ENCODE data around the gene GABRA1.

The GABRA1 gene

DNA sequence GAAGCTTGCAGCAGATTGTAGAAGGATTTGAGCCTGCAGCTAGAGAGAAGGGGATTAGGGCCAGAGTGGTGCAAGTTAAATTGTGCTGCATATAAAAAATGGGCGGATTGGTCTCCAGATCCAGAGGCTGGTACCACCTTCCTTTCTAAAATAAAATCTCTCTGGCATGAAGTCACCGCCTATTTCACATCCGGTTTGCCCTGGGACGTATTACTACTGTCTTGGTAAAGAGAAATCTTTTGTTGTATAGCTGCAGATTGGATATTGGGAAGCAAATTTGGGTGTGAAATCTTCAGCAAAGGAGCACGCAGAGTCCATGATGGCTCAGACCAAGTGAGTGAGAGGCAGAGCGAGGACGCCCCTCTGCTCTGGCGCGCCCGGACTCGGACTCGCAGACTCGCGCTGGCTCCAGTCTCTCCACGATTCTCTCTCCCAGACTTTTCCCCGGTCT, at the start of gene GABRA1:
Gene GABRA1 (plus strand): TSS at position 180 of the 451 bp plus-strand sequence. CDS start 2,691 bp downstream, outside the sequence.
- no peak for DNase-seq (ENCODE audit: low read depth)
- H3K4me3 ChIP-seq (ENCODE audit: low read depth, low read length): no peak within 1 kb of the TSS

DNA sequence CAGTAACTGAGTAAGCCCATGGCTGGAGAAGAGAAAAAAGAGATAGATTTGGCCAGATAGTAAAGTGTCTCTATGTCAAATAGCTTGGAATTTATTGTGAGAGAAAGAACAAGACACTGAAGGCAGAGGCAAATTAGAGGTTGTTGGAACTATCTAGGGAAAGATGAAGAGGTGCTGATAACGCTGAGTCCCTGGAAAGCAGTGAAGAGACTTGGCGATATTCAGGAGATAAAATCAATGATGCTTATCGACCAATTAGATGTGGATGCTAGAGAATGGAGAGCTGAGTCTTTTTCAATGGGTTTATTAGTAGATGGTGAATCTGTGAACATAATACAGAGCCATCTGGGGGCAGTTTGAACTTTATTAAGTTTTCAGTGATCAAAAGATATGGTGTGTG, 48.6 kb upstream of the GABRA1 start:
- no peak overlapping the region for H3K4me3 ChIP-seq (ENCODE audit: low read depth, low read length)
- TF ChIP-seq, protein P1, sequence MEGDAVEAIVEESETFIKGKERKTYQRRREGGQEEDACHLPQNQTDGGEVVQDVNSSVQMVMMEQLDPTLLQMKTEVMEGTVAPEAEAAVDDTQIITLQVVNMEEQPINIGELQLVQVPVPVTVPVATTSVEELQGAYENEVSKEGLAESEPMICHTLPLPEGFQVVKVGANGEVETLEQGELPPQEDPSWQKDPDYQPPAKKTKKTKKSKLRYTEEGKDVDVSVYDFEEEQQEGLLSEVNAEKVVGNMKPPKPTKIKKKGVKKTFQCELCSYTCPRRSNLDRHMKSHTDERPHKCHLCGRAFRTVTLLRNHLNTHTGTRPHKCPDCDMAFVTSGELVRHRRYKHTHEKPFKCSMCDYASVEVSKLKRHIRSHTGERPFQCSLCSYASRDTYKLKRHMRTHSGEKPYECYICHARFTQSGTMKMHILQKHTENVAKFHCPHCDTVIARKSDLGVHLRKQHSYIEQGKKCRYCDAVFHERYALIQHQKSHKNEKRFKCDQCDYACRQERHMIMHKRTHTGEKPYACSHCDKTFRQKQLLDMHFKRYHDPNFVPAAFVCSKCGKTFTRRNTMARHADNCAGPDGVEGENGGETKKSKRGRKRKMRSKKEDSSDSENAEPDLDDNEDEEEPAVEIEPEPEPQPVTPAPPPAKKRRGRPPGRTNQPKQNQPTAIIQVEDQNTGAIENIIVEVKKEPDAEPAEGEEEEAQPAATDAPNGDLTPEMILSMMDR (IDR thresholded peaks at IDR 0.05; ENCODE audit: insufficient read depth, low read depth, low read length, missing control alignments): no peak
- no peak for DNase-seq (ENCODE audit: low read depth)

More for the DNA sequence above, at the start of gene GABRA1:
- TF ChIP-seq, protein P1 (IDR thresholded peaks at IDR 0.05; ENCODE audit: insufficient read depth, low read depth, low read length, missing control alignments): no peak

DNA sequence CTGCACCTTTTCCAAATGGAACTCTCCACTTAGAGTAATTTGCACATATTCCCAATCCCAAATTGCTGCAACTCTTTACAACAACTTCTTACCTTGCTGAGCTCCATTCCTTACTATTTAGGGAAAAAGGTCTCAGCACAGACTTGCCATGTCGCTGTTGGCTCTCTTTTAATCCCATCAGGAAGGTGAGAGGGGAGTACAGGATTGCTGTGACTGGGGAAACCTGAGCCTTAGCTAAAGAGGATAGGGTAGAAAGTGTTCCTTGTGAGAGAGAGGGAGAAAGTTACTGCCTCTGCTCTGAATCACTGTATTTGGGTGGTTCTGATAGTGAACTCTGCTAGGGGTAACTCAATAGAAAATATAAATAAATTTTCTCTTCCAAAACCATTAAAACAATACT, 43.7 kb upstream of the GABRA1 start:
- H3K4me3 ChIP-seq (ENCODE audit: low read depth, low read length): no peak overlapping the region
- TF ChIP-seq, protein P1 (IDR thresholded peaks at IDR 0.05; ENCODE audit: insufficient read depth, low read depth, low read length, missing control alignments): no peak

GRCh38 chr5:161846746-161847145, 1.2 kb upstream of the GABRA1 start:
- no peak overlapping the region for H3K4me3 ChIP-seq (ENCODE audit: low read depth, low read length)
- TF ChIP-seq, protein P1 (IDR thresholded peaks at IDR 0.05; ENCODE audit: insufficient read depth, low read depth, low read length, missing control alignments): no peak
- DNase-seq (ENCODE audit: low read depth): peak; percentile 17

More for the DNA sequence above, 43.7 kb upstream of the GABRA1 start:
- DNase-seq (ENCODE audit: low read depth): no peak

- no peak overlapping the region for H3K4me3 ChIP-seq (ENCODE audit: low read depth, low read length)
- no peak for DNase-seq (ENCODE audit: low read depth)
- TF ChIP-seq, protein P1 (IDR thresholded peaks at IDR 0.05; ENCODE audit: insufficient read depth, low read depth, low read length, missing control alignments): no peak
These were observed 473 bp upstream of the GABRA1 start for GRCh38 chr5:161847447-161847846.

- H3K4me3 ChIP-seq (ENCODE audit: low read depth, low read length): no peak overlapping the region
- DNase-seq (ENCODE audit: low read depth): no peak
- TF ChIP-seq, protein P1 (IDR thresholded peaks at IDR 0.05; ENCODE audit: insufficient read depth, low read depth, low read length, missing control alignments): no peak
These were observed 2.6 kb downstream of the GABRA1 start for GRCh38 chr5:161850491-161850890.

DNA sequence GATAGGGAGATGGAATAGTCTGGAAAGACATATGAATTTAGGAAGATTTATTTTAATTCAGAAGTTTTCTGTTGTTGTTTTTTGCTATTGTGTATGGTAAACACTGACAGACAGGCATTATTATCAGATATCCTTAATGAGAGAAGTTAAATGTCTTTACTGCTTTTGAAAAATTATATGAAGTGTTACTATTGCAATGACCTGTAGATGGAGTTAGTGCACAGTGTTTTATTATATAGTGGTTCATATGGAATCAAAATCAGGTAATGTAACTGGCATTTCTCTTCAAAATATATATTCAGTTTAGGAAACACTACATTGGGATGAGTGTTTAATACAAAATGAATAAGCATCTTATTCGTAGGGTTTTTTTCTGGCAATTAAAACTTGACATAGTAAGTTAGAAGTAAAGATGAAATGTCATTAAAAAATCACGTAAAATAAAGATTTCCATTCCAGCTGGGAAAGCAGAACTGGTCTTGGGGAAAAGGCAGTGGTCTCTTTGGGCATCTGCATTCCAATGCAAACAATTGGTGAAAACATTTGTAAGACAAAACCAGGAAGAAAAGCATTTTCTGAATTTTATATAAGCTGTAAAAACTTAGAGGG, 3.9 kb downstream of the GABRA1 start:
- TF ChIP-seq, protein P1 (IDR thresholded peaks at IDR 0.05; ENCODE audit: insufficient read depth, low read depth, low read length, missing control alignments): peak; percentile 5
- DNase-seq (ENCODE audit: low read depth): no peak
- H3K4me3 ChIP-seq (ENCODE audit: low read depth, low read length): no peak overlapping the region

Measured in GM12865 (cell line).